ENCODE measurements around the gene CTDSPL2.
"Not testable (repeated sequence)": the region's sequence is repeated elsewhere in the genome, so short reads cannot be mapped to it uniquely, and the experiment has no call there.

Gene CTDSPL2

GRCh38 chr15:44529864-44530604, 102.6 kb downstream of the CTDSPL2 start:
- H3K4me3 ChIP-seq (ENCODE audit: low read depth, low read length) = no peak overlapping the region
- DNase-seq (ENCODE audit: low read depth) = no peak
- TF ChIP-seq CTCF (IDR thresholded peaks at IDR 0.05; ENCODE audit: control insufficient read depth, extremely low read depth, insufficient read depth) = no peak

GRCh38 chr15:44530653-44531052, 103.2 kb downstream of the CTDSPL2 start:
- DNase-seq (ENCODE audit: low read depth) = no peak
- no peak overlapping the region for H3K4me3 ChIP-seq (ENCODE audit: low read depth, low read length)
- TF ChIP-seq CTCF (IDR thresholded peaks at IDR 0.05; ENCODE audit: control insufficient read depth, extremely low read depth, insufficient read depth) = no peak

GRCh38 chr15:44532275-44532674, 104.8 kb downstream of the CTDSPL2 start:
- DNase-seq (ENCODE audit: low read depth); H3K4me3 ChIP-seq (ENCODE audit: low read depth, low read length): not testable (repeated sequence)

- DNase-seq (ENCODE audit: low read depth) = no peak
- no peak for TF ChIP-seq CTCF (IDR thresholded peaks at IDR 0.05; ENCODE audit: control insufficient read depth, extremely low read depth, insufficient read depth)
Measured at GRCh38 chr15:44532689-44533088, 105.3 kb downstream of the CTDSPL2 start.

GRCh38 chr15:44535092-44535491, 107.7 kb downstream of the CTDSPL2 start:
- H3K4me3 ChIP-seq (ENCODE audit: low read depth, low read length) = no peak overlapping the region
- no peak for DNase-seq (ENCODE audit: low read depth)
- no peak for TF ChIP-seq CTCF (IDR thresholded peaks at IDR 0.05; ENCODE audit: control insufficient read depth, extremely low read depth, insufficient read depth)

More at GRCh38 chr15:44532689-44533088, 105.3 kb downstream of the CTDSPL2 start:
- no peak overlapping the region for H3K4me3 ChIP-seq (ENCODE audit: low read depth, low read length)

- H3K4me3 ChIP-seq (ENCODE audit: low read depth, low read length) = peak overlapping the region; percentile 79
- no peak for DNase-seq (ENCODE audit: low read depth)
- TF ChIP-seq CTCF (IDR thresholded peaks at IDR 0.05; ENCODE audit: control insufficient read depth, extremely low read depth, insufficient read depth) = no peak
Measured at GRCh38 chr15:44535523-44536301, 108.3 kb downstream of the CTDSPL2 start.

GRCh38 chr15:44536302-44536961, 109.0 kb downstream of the CTDSPL2 start:
- peak; percentile 71 for DNase-seq (ENCODE audit: low read depth)
- H3K4me3 ChIP-seq (ENCODE audit: low read depth, low read length) = peak overlapping the region; percentile 79
- TF ChIP-seq CTCF (IDR thresholded peaks at IDR 0.05; ENCODE audit: control insufficient read depth, extremely low read depth, insufficient read depth) = peak; percentile 60

All from LNCaP clone FGC (cell line).